GM21619 (cell line): ENCODE results near the gene GPR153.

ENCODE experiments used
- ATAC-seq: cut with Tn5 transposase; IDR thresholded peaks from one replicate; pipeline ENCODE4 v1.9.1; 2021; ENCODE audit not compliant: unreplicated experiment

Gene GPR153

DNA sequence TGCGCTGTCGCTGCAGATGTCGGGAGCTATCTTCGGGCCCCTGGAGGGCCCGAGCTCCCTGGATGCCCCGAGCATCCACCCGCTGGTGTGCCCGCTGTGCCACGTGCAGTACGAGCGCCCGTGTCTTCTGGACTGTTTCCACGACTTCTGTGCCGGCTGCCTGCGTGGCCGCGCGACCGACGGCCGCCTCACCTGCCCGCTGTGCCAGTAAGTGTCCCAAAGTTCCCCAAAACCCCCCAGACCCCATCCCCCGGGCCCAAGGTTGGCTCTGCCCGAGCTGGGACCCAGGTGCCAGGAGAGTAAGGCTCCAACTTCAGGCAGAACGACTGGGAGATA lies 54.4 kb downstream of the GPR153 start:
- no peak for ATAC-seq

DNA sequence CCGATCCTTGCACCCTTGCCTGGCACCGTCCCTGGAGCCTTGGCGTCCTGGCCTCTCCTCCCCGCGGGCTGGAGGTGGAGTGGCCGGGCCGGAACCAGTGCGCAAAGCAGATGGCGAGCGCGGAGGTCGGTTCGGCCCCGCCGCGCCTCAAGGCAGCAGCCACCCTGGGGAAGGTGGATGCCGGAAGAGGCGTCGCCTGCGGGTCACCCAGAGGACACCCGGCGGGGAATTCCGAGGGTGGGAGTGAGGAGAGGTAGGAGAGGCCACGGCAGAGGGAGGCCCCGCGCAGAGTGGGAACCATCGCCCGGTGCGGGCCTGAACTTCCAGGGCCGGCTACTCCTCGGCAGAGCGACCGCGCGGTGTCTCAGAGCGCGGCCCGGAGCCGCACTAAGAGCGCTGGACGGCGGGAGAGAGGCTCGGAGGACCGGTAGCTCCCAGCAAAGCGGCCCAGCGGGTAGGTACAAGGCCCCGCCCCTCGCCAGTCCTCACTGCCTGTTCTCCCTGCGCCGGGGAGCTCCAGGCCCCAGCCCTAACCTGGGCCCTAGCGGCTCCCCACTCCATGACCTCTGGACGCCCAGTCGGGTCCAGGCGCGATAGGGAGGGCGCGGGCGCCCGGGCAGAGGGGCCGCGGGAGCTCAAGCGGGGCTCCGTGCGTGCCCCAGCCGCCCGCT lies 54.9 kb downstream of the GPR153 start, which contains the start of gene RNF207:
TSS of gene RNF207 (plus strand) at position 271 of the 671 bp plus-strand sequence. CDS start 417 bp downstream, outside the sequence.
- peak; percentile 57 for ATAC-seq

DNA sequence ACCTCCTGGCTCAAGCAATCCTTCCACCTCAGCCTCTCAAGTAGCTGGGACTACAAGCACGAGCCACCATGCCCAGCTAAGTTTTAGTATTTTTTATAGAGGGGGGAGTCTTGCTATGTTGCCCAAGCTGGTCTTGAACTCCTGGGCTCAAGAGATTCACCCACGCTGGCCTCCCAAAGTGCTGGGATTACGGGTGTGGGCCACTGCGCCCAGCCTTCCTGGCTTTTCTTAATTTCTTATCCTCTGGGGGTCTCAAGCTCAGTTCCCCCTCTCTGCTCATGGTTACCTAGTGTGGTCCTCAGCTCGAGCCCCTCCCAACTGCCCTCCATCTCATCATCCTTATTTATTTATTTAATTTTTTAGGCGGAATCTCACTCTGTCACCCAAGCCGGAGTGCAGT lies 58.6 kb downstream of the GPR153 start:
- no peak for ATAC-seq

DNA sequence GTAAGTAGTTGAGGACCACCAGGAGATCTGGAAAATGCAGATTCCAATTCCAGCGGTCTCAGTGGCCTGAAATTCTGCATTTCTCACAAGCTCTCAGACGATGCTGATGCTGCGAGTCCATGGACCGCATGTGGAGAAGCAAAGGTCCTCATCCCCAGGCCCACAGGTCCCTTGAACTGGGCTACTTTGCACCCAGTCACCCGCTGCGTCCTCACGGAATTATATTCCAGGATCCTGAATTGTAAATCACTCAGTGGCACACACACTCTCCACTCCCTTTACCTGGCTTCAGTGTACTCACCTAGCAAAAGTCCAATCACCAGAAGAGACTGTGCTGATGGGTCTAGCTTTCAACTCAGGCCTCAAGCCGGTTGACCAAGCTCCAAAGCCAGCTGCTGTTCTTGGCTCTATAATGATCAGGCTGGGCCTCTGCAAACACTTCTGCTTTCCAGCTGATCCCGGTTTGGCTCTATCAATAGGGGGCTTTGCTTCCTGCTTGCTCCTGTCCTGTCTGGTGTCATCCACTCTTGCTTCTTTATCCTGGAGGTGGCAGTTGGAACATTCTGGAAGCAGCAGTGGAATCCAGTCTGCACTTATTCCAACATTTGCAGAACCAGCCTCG lies 60.6 kb downstream of the GPR153 start:
- ATAC-seq = no peak

DNA sequence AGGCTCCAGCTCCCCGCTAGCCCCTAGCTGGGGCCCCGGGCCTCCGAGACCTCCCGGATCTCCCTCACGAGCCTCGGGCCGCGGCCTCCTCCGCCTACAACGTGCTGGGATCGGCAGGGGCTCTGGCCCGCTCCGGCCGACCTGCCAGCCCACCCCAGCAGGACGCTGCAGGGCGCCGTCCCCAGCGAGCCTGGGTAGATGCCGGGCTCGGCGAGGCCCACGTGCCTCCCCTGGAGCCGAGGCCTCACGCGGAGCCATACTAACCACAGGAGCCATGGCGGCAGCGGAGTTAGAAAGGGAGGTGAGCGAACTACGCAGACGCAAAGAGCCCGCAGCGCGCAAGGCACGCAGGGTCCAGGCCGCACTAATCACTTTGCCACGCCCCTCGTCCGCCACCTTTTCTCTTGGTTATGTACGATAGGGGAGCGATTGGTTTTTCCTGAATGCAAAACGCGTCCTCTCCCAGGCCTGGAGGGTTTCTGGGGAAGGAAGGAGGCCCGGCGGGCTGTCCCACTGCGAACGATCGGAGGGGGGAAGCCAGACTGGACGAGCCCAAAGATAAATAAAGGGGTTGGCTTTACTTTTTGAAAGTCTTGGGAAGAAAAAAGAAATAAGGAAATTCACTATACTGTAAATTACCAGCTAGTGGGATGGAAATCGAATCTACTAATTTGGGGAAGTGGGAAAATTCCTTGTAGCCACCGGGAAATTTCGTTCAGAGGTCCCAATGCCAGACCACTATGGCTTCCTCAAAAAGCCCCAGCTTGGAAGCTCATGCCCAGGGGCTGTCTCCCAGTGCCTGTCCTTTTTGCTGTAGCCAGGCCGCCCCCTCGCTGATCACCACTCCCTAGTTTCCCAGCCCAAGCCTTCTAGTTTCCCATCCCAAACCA lies 61.4 kb downstream of the GPR153 start, which contains the start of gene RPL22:
TSS of gene RPL22 (minus strand) at position 298 of the 890 bp plus-strand sequence. CDS start at position 276, 22 bp downstream.
- peak; percentile 93 for ATAC-seq

DNA sequence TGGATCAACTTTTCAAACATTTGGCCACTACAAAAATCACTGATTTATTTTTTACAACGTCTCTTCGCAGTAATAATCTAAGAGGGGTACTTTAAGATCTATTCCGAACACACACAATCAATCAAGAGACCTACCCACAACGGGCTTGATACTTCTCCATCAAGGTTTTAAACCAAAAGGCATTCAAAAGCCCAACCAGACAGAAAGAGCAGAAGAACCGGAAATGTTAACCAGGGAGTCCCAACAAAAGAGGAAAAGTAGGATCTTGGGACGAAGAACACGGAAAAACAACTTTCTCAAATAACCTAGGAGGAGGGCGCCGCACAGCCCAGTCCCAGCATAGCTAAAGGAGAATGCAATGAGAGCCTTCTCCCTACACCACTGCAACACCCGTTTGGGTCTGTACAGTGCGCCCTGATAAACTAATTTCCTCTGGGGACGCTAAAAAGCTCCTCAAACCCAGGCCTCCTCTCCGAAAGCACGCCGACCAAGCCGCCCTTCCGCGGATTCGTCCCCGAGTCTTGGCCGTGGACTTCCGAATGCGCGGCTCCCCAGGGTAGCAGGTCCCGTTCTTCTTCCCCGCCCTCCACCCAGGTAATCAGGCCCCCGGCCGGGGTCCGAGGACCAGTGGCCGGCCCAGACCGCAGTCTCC lies 62.1 kb downstream of the GPR153 start:
- peak; percentile 10 for ATAC-seq

DNA sequence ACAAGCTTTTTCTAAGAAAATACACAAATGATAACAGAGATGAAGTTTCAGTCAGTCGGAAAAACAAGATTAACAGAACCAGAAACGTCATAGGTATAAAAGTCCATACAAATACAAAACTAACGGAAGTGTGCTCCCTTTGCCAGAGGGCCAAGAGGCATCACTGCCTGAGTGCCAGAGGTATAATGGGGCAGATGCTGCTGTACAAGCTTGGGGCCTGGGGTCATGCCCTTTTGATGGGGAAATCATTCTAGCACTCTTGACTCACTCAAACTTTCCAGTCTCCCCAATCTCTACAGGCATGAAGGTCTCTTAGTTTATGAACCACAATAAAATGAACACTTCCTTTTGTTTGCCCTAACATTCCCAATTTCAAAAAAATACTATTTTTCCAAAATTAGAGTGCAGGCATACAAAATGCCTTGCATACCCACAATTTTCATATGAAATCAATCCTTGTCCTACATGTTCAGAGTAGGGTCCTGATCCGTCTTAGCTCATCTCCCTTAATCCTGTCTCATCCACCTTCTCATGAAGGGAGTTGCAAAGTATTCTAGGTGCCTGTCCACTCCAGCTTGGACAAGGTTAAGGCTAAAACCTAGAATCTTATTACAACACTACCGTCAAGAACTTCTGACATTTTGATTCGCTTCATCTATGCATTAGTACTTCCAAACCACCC lies 63.0 kb downstream of the GPR153 start:
- ATAC-seq = no peak
